Measurements from ENCODE around the gene ZC3H12D. TPM values are rescaled to one million over a fixed set of nuclear protein-coding genes. Genes with fewer than 3 reads are reported as not detected.

Gene ZC3H12D
- total RNA-seq, 4 donors from 2014 or later, result 0.42 to 2.2 (median 0.92) TPM

GRCh38 chr6:149458806-149459205 lies 26.0 kb downstream of the ZC3H12D start:
- H3K4me3 ChIP-seq (ENCODE audit: low read depth, poor library complexity, severe bottlenecking), result no peak overlapping the region
- WGBS, 2 donors, result 71 to 73% methylated on average over 1 of the region's 1 CpG
- intact Hi-C loops (cut with DNase I; ENCODE audit: low total_unique reads), result no loop called here
- DNase-seq (ENCODE audit: low spot score in 2 of 2), result no peak
- TF ChIP-seq CTCF (IDR thresholded peaks at IDR 0.05), result no peak
- no peak for TF ChIP-seq POLR2A (IDR thresholded peaks at IDR 0.05)

GRCh38 chr6:149458196-149458595 lies 26.6 kb downstream of the ZC3H12D start:
- DNase-seq (ENCODE audit: low spot score in 2 of 2), result no peak
- TF ChIP-seq POLR2A (IDR thresholded peaks at IDR 0.05) (no peak), CTCF (IDR thresholded peaks at IDR 0.05) (no peak)
- H3K4me3 ChIP-seq (ENCODE audit: low read depth, poor library complexity, severe bottlenecking), result no peak overlapping the region
- WGBS, 2 donors, result 83 to 85% methylated on average over 7 of the region's 7 CpGs
- intact Hi-C loops (cut with DNase I; ENCODE audit: low total_unique reads), result no loop called here

- intact Hi-C loops (cut with DNase I; ENCODE audit: low total_unique reads), result no loop called here
- no peak for TF ChIP-seq POLR2A (IDR thresholded peaks at IDR 0.05)
- TF ChIP-seq CTCF (IDR thresholded peaks at IDR 0.05), result no peak
- no peak for DNase-seq (ENCODE audit: low spot score in 2 of 2)
- WGBS, 2 donors, result 82 to 86% methylated on average over 7 of the region's 7 CpGs
- no peak overlapping the region for H3K4me3 ChIP-seq (ENCODE audit: low read depth, poor library complexity, severe bottlenecking)
Measured at GRCh38 chr6:149457316-149457884, 27.4 kb downstream of the ZC3H12D start.

GRCh38 chr6:149456311-149457021 lies 28.3 kb downstream of the ZC3H12D start:
- H3K4me3 ChIP-seq (ENCODE audit: low read depth, poor library complexity, severe bottlenecking), result no peak overlapping the region
- intact Hi-C loops (cut with DNase I; ENCODE audit: low total_unique reads), result no loop called here
- TF ChIP-seq POLR2A (IDR thresholded peaks at IDR 0.05), result no peak
- TF ChIP-seq CTCF (IDR thresholded peaks at IDR 0.05), result no peak
- 87 to 93% methylated on average over 44 to 49 of the region's 49 CpGs for WGBS, 2 donors
- no peak for DNase-seq (ENCODE audit: low spot score in 2 of 2)

GRCh38 chr6:149455031-149455732 lies 29.6 kb downstream of the ZC3H12D start:
- intact Hi-C loops (cut with DNase I; ENCODE audit: low total_unique reads), result no loop called here
- 84 to 85% methylated on average over 11 of the region's 11 CpGs for WGBS, 2 donors
- no peak for DNase-seq (ENCODE audit: low spot score in 2 of 2)
- H3K4me3 ChIP-seq (ENCODE audit: low read depth, poor library complexity, severe bottlenecking), result no peak overlapping the region
- TF ChIP-seq CTCF (IDR thresholded peaks at IDR 0.05) (no peak), POLR2A (IDR thresholded peaks at IDR 0.05) (no peak)

Measured in lower leg skin (tissue), 4 donors.